Hematopoietic multipotent progenitor cell treated with erythropoietin and hydrocortisone succinate and interleukin-3 and kit ligand, for 6 days (in vitro differentiated cells): ENCODE results near the gene NPTXR.

Experiments
- DNase-seq: peaks from one replicate; pipeline ENCODE4 v3.0.0-alpha.2; 2015

NPTXR gene

DNA sequence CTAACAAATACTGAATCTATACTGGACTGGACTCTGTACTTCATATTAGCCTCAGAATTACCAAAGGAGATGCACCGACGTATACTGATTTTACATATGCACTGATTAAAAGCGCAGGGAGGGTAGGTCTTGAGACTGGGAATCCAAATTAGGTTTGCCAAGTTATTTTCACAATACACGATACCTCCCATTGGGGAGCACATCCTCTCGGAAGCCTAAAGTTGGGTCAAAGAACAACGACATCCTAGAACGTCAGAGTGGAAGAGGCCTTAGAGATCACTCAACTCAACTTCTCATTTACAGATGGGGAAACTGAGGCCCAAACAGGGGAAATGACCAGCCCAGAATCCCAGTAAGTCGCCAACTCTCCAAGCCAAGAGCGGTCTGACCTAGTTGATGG is 50.5 kb downstream of the NPTXR start:
- DNase-seq = no peak

DNA sequence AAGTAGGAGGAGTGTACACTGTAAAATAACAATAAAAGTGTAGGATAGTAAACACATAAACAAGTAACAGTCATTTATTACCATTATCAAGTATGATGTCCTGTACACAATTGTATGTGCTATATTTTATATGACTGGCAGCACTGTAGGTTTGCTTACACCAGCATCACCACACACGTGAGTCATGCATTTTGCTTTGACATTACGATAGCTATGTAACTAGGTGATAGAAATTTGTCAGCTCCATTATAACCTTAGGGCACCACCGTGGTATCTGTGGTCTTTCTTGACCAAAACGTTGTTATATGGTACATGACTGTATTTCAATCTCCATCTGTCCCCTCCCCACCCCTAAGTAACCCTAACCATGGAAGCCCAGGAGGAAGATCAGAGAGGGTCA is 51.0 kb downstream of the NPTXR start:
- DNase-seq = no peak

DNA sequence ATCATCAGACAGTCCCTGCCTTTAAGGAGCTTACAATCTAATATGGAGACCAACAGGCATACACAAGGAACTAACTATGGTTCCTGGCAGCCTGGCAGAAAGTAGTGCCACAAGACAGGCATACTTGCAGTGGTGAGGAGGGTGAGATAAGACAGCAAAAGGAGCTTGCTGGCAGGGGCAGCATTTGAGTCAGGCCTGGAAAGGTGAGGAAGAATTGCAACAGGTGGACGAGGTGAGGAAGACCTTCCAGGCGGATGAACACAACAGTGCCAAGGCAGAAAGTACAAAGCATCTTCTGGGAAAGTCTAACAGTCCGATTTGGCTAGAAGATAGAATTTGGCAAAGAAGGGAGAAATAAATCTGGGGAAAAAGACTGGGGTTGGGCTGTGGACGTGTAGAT is 54.2 kb downstream of the NPTXR start:
- DNase-seq = no peak

DNA sequence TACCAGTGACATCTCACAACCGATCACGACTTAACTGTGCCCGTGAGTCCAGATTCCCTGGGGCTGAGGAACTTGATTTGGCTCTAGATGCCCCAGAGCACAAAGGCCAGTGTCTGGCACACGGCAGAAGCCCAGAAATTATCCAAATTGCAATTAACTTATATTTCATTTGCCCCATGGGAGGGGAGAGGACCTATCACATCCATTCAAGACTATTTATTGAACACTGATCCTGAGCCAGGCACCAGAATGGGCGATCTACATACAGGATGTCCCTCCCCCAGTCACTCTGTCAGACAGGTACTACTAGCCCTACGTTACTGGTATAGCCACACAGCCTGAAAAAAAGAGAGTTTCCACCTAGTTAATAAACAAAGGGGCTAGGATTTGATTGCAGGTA is 55.0 kb downstream of the NPTXR start:
- no peak for DNase-seq

DNA sequence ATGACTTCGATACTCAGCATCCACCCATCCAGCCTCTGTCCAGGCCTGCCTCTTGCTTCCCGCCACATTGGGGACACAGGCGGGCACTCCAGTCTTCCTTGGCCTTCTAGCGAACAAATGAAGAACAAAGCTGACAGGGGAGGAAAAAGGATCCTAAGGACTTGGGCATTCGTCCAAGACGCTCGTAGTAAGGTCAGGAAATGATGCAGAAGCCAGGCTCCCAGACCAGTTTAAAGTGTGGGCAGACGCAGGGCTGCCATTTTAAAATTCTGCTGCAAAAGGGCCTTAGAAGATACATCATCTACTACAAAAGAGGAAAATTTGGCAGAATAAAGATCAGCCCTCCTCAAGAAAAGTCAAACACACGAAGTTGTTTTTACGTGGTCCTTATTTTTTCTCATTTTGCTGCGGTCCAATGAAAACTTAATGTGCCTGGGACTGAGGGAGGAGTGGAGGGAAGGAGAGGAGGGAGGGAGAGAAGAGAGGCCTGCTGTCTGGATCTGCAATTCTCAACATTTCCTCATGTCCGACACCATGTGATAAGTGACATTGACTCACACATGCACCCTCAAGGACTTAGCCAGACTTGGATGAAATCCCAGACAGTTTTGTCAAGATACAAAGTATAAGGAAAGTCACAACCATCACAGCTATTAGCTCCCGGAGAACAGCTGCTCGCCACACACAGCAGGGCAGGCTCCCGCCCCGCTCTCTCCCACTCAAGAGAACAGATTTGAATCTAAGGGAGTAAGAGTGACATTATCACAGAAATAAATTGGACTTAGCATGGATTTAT is 55.6 kb downstream of the NPTXR start:
- DNase-seq = no peak

DNA sequence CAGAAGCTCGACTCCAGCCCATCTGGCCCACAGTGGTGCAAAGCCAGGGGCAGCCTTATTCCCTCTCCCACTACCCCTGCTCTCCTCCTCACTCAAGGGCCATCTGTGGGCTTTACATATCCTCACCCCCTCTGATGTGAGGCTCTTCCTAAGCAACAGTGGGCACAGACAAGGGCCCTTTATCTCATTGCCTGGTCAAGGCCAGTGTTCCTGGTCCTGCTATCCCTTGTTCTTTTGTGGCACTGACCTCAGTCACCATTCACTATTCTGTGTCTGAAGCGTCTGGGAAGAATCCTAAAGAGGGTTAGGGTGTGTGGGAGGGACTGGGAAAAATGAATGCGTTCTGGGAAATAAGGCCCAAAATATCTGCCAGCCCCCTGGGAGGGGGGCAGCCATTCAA is 57.2 kb downstream of the NPTXR start:
- DNase-seq = no peak

DNA sequence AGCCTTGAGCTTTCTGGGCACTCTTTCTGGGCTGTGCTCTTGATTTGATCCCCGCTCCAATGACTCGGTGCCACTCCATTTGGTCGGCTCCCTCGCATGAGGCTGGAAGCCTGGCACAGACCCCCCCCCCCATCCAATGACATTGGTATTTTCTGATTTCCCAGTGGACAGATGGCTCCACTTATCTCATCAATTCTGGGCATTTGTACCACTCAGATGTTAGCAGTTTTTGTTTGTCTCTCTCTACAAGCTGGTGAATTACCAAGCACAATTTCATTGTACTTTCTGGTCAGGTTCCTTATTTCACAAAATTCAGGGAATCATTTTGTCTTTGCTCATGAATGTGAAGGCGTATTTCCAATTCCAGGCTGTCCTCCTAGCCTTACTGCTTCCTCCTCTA is 59.0 kb downstream of the NPTXR start:
- no peak for DNase-seq

DNA sequence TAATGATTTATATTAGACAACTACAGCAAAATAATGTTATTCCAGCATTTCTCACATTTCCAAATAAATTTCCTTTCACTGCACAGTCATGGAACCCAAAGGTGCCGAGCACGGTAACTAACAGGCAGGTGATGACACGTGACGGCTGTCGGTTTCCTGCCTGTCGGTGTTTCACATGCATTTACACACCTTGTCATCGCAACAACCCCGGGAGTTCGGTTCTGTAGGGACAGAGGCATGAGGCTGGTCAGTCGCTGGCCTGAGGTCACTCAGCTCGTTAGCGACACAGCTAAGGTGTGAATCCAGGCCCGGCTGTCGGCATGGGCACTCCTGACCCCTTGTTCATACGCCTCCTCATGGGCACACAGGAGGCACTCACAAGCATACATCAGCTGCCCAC is 59.8 kb downstream of the NPTXR start:
- DNase-seq = no peak

DNA sequence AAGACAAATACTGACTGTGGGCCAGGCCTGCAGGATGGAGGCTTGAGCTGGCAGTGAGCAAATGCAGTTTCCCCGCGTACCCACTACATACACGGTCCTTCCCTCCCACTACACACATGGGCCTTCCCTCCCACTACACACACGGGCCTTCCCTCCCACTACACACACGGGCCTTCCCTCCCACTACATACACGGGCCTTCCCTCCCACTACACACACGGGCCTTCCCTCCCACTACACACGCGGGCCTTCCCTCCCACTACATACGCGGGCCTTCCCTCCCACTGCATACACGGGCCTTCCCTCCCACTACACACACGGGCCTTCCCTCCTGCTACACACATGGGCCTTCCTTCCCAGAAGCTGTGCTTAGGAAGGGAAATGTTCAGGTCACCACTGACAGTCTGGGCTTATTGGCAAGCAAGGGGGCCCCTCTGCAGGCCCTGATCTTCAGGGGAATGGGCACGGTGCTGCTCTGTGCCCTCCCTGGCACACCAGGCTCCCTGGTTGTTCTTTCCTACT is 60.7 kb downstream of the NPTXR start:
- no peak for DNase-seq

DNA sequence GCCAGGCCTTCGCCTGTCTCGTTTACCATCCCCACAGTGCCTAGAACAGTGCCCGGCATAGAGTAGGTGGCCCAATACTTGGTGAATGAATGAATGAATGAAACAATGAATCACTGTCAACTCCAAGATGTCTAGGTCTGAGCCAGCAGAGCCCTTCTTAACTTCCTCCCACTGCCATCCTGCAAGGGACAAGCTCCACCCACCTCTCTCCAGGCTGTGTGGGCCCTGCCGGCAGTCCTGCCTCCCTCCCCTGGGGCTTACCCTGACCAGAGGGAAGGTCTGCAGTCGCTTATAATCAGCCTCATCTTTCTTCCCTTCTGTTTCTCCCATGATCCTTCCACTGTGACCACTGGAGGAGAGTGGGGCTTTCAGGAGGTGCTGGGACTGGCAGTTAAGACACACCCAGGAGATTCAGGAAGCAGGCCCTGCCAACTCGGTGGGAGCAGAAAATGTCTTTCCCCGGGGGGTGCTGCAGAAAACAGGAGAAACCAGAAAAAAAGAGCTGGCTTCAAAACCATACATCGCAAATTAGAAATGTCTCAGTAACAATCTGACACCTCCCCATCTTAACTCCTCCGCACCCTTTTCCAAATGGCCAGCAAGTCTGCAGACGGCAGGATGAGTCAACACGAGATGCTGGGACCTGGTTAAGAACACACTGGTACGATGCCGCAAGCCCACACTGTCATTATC is 61.3 kb downstream of the NPTXR start:
- peak; percentile 57 for DNase-seq

DNA sequence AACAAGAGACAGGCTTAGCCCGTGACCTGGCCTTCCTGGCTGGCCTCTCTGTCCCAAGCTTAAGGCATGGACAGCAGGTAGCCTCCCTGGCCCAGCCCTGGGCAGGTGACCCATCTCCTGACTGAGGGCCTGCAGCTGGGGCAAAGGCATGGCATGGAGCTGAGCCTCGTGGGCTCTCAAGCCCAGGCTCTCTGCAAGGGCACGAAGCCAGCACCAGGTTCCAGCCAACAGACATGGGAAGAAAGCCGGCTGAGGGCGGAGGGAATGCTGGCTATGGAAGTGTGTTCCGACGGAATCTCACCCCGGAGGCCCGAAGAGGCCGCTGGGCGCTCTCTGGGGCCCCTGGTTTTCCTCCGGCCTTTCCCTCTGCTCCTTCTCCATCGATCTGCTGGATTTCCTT is 62.8 kb downstream of the NPTXR start:
- DNase-seq = no peak

DNA sequence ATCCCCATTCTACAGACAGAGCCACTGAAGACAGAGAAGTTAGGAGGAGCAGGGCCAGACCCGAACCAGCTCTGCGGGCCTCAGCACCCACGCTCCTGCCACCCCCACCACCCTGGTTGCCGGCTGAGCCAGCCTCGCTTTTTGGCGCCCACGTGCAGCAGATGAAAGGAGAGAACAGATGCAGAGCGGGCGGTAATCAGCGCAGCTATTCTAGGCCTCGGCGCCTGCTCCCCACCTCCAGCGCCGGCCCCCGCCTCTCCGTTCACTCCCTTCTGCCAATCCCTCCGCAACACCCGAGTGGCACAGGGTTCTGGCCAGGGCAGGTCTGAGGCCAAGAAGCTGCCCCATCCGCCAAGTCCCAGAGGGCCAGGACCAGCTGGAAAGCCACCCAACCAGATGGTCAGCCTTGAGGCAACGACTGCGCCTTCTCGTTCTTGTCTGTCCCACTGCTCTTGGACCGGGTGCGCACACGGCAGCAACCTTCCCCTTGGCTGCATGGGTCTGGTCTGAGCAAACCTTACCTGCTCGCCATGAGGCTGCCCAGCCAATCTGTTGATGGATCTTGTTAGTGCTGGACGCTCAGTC is 66.6 kb downstream of the NPTXR start:
- DNase-seq = no peak

DNA sequence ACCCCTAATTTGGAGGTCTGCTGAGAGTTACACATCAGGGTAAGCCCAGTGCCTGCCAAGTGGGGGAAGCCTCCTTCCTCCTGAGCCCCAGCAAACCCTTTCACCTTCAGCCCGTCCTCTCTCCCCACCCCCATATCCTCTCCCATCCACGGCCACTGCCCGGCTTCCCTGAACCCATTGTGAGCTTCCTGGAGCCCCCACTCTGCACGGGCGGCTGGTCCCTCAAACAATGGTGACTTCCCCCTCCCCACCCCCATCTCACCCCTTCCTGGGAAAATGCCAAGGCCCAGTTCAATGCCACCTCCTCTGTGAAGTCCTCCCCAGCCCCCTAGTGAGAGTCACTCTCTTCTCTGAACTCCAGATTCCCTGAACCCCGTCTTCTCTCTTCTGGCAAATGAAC is 67.7 kb downstream of the NPTXR start:
- no peak for DNase-seq

DNA sequence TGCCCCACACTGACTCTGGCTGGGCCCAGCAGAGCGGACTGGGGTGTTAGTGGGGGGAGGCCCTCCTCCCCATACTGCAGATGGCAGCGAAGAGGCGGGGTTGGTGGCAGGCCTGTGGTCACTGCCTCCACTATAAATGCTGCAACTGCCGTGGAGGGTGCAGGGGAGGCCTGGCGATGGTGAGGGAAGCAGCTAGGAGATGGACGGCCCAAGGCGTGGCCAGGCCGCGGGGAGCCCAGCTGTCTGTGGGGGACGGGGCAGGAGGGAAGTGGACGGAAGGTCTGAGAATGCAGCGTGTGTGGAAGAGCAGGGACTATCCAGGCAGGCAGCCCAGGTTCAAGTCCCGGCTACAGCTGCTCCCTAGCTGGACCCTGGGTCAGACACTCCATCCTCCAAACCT is 68.2 kb downstream of the NPTXR start:
- DNase-seq = no peak

DNA sequence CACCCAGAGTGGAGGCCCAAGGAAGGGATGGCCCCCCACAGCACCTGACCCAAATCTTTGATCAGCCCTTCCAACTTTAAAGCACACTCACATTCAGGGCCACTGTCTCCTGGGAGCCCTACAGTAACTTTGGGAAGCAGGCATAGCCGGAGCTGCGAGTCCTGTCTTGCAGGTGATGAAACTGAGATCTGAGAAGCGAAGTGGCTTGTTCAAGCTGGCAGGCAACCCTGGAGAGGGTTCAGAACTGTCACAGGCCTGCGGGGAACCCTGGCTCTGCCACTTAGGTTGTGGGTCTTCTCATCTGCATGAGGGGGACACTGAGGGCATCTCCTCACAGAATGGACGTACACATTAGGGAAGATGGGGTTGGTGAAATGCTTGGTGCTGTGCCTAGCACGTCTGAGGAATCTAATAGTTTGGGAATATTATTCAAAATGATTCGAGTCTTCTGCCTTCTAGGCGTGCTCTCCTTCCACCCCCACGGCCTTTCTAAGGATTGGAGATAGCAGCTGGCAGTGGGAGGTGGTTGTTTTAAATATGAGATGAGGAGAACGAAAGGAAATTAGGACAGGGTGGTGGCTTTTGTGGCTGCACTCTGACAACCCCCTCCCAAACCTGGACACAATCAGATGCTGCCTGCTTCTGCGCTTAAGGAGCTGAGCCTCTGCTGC is 69.2 kb downstream of the NPTXR start:
- no peak for DNase-seq

DNA sequence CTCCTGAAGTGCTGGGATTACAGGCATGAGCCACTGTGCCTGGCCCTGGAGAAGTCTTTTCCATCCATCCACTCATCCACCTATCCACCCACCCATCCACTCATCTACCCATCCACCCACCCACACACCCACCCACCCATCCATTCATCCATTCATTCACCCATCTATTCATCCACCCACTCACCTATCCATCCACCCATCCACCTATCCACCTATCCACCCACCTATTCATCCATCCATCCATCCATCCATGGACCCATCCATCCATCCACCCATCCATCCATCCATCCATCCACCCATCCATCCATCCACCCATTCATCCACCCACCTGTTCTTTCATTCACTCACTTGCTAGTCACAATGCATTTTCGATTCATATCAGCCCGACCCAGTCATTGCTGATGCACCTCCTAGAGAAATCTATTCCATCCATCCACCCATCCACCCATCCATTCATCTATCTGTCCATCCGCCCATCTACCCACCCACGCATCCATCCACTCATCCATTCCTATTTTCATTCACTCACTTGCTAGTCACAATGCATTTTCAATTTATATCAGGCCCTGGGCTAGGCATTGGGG is 70.4 kb downstream of the NPTXR start:
- no peak for DNase-seq

DNA sequence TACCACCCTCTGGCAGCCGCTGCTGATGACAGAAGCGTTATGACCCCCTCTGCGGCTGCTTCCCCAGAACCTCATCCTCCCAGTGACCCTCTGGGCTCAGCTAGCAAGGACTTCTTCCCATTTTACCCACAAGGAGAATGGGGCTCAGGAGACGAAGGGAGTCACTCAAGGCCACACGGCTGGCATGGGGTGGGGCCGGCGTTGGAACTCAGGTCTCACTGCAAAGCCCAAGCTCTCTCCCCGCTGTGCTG is 71.3 kb downstream of the NPTXR start:
- DNase-seq = no peak

DNA sequence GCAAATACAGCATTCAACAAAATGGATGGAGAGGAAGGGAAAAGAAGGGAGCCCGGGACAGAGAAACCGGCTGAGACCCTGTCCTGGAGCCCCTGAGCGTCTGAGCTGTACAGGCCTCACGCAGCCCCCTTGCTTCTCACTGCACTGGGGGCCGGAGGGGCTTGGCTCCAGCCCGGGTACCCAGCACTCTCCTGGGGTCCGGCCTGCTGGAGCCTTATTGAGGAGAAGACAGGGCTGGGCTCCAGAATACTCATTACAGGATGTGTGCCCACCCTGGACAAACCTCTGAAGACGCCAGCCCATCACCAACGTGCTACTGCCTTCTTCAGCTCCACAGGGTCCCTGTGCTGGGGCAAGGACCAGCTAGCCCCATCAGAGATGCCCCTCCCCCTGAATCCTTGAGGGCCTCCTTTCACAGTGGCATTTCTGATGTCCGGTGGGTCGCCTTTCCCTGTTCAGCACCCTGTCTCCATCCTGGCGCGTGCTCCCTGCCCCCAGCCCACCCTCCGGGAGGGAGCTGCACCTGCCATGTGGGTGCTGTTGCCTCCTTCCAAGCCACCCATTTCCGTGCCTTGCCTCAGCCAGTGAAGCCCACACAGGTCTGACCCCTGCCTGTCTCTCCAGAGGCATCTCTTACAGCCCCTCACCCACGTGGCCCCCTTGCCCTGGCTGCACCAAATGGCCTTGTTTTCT is 73.4 kb downstream of the NPTXR start:
- no peak for DNase-seq
